Stimulated activated CD8-positive, alpha-beta memory T cell treated with anti-CD3 and anti-CD28 coated beads, Interleukin-7, amount 100 ng/mL, for 24 hours (primary cell): ENCODE results near the gene TMPRSS3.

Experiments used
- DNase-seq: peaks from one replicate; pipeline ENCODE4 v3.0.0-alpha.2; 2020; ENCODE audit warnings: low read depth

TMPRSS3 gene

DNA sequence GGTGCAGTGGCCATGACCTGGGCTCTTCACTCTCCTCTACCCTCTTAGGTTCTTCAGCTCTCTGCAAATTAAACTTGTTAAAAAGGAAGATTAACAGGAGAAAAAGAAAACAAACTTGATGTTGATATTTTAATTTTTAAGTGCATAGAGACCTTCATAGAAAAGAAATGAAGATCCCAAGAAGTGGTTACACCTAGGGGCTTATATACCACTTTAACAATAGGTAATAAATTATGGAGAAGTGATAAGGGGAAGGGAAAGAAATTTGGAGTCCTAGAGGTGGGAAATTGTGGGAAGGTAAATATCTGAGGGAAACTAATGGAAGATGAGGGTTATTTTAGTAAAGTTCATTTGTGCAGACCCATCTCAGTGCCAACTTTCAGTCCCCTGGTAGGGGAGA, 64.2 kb downstream of the TMPRSS3 start:
- DNase-seq: no peak

GRCh38 chr21:42330380-42331371, 65.2 kb downstream of the TMPRSS3 start:
- no peak for DNase-seq

DNA sequence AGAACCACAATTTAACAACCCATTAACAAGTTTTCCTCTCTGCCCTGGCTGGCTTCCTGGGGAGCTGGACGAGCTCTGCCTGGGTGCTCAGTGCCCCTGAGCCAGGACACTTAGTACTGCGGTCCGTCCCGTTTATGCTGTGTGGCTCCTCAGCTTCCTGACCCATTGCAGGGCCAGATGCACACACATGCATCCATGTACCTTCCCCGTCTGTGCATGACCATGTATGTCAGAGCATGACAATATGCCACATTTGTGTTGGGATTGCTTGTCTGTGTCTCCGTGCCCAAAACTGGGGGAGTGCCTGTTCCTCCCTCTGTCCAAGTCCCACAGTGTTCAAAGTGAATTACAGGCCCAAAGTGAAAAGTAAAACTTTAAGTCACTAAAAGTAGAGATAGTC, 71.0 kb downstream of the TMPRSS3 start:
- no peak for DNase-seq
